ENCODE measurements around the gene UVRAG. TPM values are rescaled to one million over a fixed set of nuclear protein-coding genes. Genes with fewer than 3 reads are reported as not detected.
A peak's percentile ranks its signal among the peaks of the same experiment; 100 is the strongest.

Gene UVRAG
- total and polyA plus RNA-seq, 2 of the 13 experiments (the other 11 are each of a cell fraction or from before 2014, with no cell fraction given), result 9.7 to 17.3 TPM

GRCh38 chr11:75867778-75868374 lies 52.9 kb downstream of the UVRAG start:
- in situ Hi-C loops (cut with HindIII; ENCODE audit: extremely low pct_ligation_motif_present, low pct_unique_long_range_greater_than_20kb) (loop anchor here (5.0 kb wide), 2 partner anchors 56 to 151 kb away; partner anchors contain the start of gene MOGAT2), intact Hi-C loops (cut with micrococcal nuclease; ENCODE audit: unreplicated experiment) (loop anchor here (1.0 to 5.0 kb wide), 3 partner anchors 65 to 161 kb away; no protein-coding TSS in a partner anchor)
- H3K79me2 ChIP-seq (ENCODE audit: insufficient read depth, low read length), result peaks cover 5% of the 10 kb centered on the region
- no peak overlapping the region for H3K4me2 ChIP-seq (ENCODE audit: low read depth, low read length)
- WGBS (ENCODE audit: low lambda C conversion rate), result 49% methylated on average over 6 of the region's 6 CpGs
- H3K4me3 ChIP-seq (replicated peaks in 1 of 3; ENCODE audit: insufficient read depth in 1 of 3, low read depth in 2 of 3, low read length in 3 of 3), result no peak overlapping the region
- peak; percentile 47; the same call in 2 of the 3 replicates for ATAC-seq
- H3K9ac ChIP-seq (ENCODE audit: insufficient read depth, low read depth, low read length), result no peak overlapping the region
- no peaks in the 10 kb centered on the region for H3K9me3 ChIP-seq (ENCODE audit: low read length)
- no peaks in the 10 kb centered on the region for H3K27me3 ChIP-seq (ENCODE audit: control insufficient read depth in 1 of 2, insufficient read depth in 2 of 2, low read length in 2 of 2)
- H3K4me1 ChIP-seq (ENCODE audit: insufficient read depth, low read length), result no peaks in the 10 kb centered on the region
- DNase-seq (ENCODE audit: low spot score), result peak; percentile 43
- H2AFZ ChIP-seq (ENCODE audit: low read length), result no peak overlapping the region
- ChIA-PET POLR2A (no interaction called here), CTCF (ENCODE audit: low intra/inter-chr PET ratio, low total read pairs) (interaction anchor here (1.1 to 4.7 kb wide), 6 partner anchors 41 to 162 kb away, joined by 3 to 36 read pairs (median 4); partner anchors contain the start of gene DGAT2)
- peaks cover 0 to 7% of the 10 kb centered on the region in 2 experiments; a peak in 1 of 5 replicates for H3K36me3 ChIP-seq (replicated peaks in 1 of 2; ENCODE audit: control insufficient read depth in 1 of 2, insufficient read depth in 2 of 2, low read length in 2 of 2)
- H4K20me1 ChIP-seq (ENCODE audit: insufficient read depth, low read length), result no peaks in the 10 kb centered on the region
- BruUV-seq (replicated peaks), result no TSS peak
- H3K27ac ChIP-seq (ENCODE audit: extremely low read length, insufficient read depth, low read length), result no peak overlapping the region
- peak; percentile 69 for FAIRE-seq
- TF ChIP-seq ZNF724P (CRISPR knock-in tag; IDR thresholded peaks at IDR 0.05; ENCODE audit: borderline replicate concordance), result no peak
- TF ChIP-seq CENPX (CRISPR knock-in tag; IDR thresholded peaks at IDR 0.05), result no peak
- peak; percentile 79 for TF ChIP-seq STAG1 (CRISPR knock-in tag; IDR thresholded peaks at IDR 0.05)
- TF ChIP-seq KIAA2018 (CRISPR knock-in tag; IDR thresholded peaks at IDR 0.05; ENCODE audit: borderline replicate concordance), result no peak
- TF ChIP-seq ZNF496 (CRISPR knock-in tag; IDR thresholded peaks at IDR 0.05; ENCODE audit: insufficient replicate concordance), result no peak
- no peak for TF ChIP-seq CBX5 (CRISPR knock-in tag; IDR thresholded peaks at IDR 0.05; ENCODE audit: borderline replicate concordance)
- peak; percentile 38; the same call in 1 of the 2 replicates for TF ChIP-seq KAT2B (IDR thresholded peaks at IDR 0.05; ENCODE audit: borderline replicate concordance, low read depth, low read length)
- TF ChIP-seq CTCF (CRISPR knock-in tag; IDR thresholded peaks at IDR 0.05), result peak; percentile 71
- TF ChIP-seq FOXA3 (CRISPR knock-in tag; IDR thresholded peaks at IDR 0.05), result 0 out of 2 replicates have a peak, but pooled peaks have one; percentile 24
- no peak for TF ChIP-seq ZNF280B (CRISPR knock-in tag; IDR thresholded peaks at IDR 0.05; ENCODE audit: borderline replicate concordance)

Measured in HepG2 (cell line).